Chondrocyte (in vitro differentiated cells): Measurements from ENCODE around the gene CCDC78. TPM values are rescaled to one million over a fixed set of nuclear protein-coding genes. Genes with fewer than 3 reads are reported as not detected.
"Not testable (repeated sequence)": the region's sequence is repeated elsewhere in the genome, so short reads cannot be mapped to it uniquely, and the experiment has no call there.

Source experiments
- DNase-seq: peaks from one replicate; pipeline ENCODE4 v3.0.0; 2021; ENCODE audit warnings: mixed read lengths, low spot score
- H3K27ac Mint-ChIP-seq: one replicate; pipeline ENCODE4 v1.8.0; 2021; ENCODE audit warnings: mild to moderate bottlenecking, moderate library complexity, mixed read lengths; ENCODE audit not compliant: unreplicated experiment
- H3K27me3 Mint-ChIP-seq: 2 replicates; pipeline ENCODE4 v1.8.0; 2021; ENCODE audit warnings: low read depth, mixed read lengths
- H3K36me3 Mint-ChIP-seq: 2 replicates; pipeline ENCODE4 v1.8.0; 2021; ENCODE audit warnings: low read depth, mixed read lengths
- H3K4me1 Mint-ChIP-seq: 2 replicates; pipeline ENCODE4 v1.8.0; 2021; ENCODE audit warnings: low read depth, mild to moderate bottlenecking, mixed read lengths
- H3K4me3 Mint-ChIP-seq: one replicate; pipeline ENCODE4 v1.8.0; 2021; ENCODE audit warnings: mild to moderate bottlenecking, moderate library complexity, mixed read lengths; ENCODE audit not compliant: unreplicated experiment
- H3K9me3 Mint-ChIP-seq: 2 replicates; pipeline ENCODE4 v1.8.0; 2021; ENCODE audit warnings: low read depth, mixed read lengths
- total RNA-seq: library from RNA; stranded (reverse); gene quantifications from 3 replicates; pipeline ENCODE4 v1.2.1, GENCODE V29; 2021
- TF ChIP-seq, protein P1 (sequence below): fragments of 200-600 bp; sonication (generic); IDR thresholded peaks from 2 replicates; pipeline ENCODE4 v1.5.0; 2021; ENCODE audit warnings: antibody characterized with exemption, mild to moderate bottlenecking, moderate library complexity

Gene CCDC78
- total RNA-seq, 1 donor from 2014 or later: 3.9 TPM

- Mint-ChIP-seq H3K36me3 (no peaks in the 10 kb centered on the region), H3K9me3 (peaks cover 5% of the 10 kb centered on the region), H3K27me3 (peaks cover 5% of the 10 kb centered on the region), H3K27ac (no peak overlapping the region), H3K4me3 (no peak overlapping the region), H3K4me1 (no peaks in the 10 kb centered on the region)
- no peak for DNase-seq
- TF ChIP-seq, protein P1, sequence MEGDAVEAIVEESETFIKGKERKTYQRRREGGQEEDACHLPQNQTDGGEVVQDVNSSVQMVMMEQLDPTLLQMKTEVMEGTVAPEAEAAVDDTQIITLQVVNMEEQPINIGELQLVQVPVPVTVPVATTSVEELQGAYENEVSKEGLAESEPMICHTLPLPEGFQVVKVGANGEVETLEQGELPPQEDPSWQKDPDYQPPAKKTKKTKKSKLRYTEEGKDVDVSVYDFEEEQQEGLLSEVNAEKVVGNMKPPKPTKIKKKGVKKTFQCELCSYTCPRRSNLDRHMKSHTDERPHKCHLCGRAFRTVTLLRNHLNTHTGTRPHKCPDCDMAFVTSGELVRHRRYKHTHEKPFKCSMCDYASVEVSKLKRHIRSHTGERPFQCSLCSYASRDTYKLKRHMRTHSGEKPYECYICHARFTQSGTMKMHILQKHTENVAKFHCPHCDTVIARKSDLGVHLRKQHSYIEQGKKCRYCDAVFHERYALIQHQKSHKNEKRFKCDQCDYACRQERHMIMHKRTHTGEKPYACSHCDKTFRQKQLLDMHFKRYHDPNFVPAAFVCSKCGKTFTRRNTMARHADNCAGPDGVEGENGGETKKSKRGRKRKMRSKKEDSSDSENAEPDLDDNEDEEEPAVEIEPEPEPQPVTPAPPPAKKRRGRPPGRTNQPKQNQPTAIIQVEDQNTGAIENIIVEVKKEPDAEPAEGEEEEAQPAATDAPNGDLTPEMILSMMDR: no peak
Measured at GRCh38 chr16:760065-760464, 33.8 kb upstream of the CCDC78 start.

- Mint-ChIP-seq H3K36me3 (no peaks in the 10 kb centered on the region), H3K4me1 (no peaks in the 10 kb centered on the region), H3K27me3 (peaks cover 5% of the 10 kb centered on the region), H3K9me3 (peaks cover 5% of the 10 kb centered on the region), H3K4me3 (no peak overlapping the region), H3K27ac (no peak overlapping the region)
- peak; percentile 82 for DNase-seq
- TF ChIP-seq, protein P1: no peak
Measured at GRCh38 chr16:759110-759910, 33.1 kb upstream of the CCDC78 start.

DNA sequence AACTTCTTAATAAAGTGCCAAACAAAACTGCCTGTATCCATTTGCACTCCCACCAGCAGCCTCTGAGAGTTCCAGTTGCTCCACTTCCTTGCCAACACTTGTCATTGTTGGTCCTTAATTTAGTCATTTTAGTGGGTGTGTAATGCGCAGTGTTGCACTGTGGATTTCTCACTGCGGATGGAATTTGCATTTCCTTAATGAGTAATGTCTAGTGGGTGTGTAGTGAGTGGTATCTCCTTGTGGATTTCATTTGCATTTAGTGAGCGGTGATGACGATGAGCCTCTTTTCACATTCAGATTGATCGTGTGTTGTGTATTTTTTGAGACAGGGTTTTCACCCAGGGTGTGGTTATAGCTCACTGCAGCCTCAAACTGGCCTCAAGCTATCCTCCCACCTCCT, 30.2 kb upstream of the CCDC78 start:
- Mint-ChIP-seq H3K9me3 (peaks cover 5% of the 10 kb centered on the region), H3K36me3 (no peaks in the 10 kb centered on the region), H3K27ac (no peak overlapping the region), H3K27me3 (peaks cover 10% of the 10 kb centered on the region), H3K4me3 (no peak overlapping the region), H3K4me1 (no peaks in the 10 kb centered on the region)
- TF ChIP-seq, protein P1: no peak
- no peak for DNase-seq

DNA sequence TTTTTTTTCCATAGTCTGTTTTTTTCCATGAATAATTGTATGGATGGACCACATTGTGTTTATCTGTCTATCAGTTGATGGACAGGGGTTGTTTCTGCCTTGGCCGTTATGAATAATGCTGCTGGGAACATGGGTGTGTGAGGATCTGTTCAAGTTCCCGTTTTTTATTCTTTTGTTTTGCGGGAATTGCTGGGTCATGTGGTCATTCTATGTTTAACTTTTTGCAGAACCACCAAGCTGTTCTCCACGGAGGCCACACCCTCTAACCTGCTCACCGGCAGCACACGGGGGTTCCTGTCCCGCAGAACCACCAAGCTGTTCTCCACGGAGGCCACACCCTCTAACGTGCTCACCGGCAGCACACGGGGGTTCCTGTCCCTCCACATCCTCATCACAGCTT, 28.4 kb upstream of the CCDC78 start:
- no peak for DNase-seq
- H3K36me3 Mint-ChIP-seq: no peaks in the 10 kb centered on the region
- no peaks in the 10 kb centered on the region for H3K4me1 Mint-ChIP-seq
- no peak overlapping the region for H3K27ac Mint-ChIP-seq
- H3K4me3 Mint-ChIP-seq: no peak overlapping the region
- peaks cover 13% of the 10 kb centered on the region for H3K27me3 Mint-ChIP-seq
- TF ChIP-seq, protein P1: no peak
- H3K9me3 Mint-ChIP-seq: peaks cover 5% of the 10 kb centered on the region

- H3K27ac Mint-ChIP-seq, H3K9me3 Mint-ChIP-seq, H3K4me3 Mint-ChIP-seq, H3K36me3 Mint-ChIP-seq, H3K4me1 Mint-ChIP-seq, DNase-seq: not testable (repeated sequence)
- peaks cover 13% of the 10 kb centered on the region for H3K27me3 Mint-ChIP-seq
Measured at GRCh38 chr16:754121-754607, 27.9 kb upstream of the CCDC78 start.

GRCh38 chr16:752007-752312, 25.7 kb upstream of the CCDC78 start:
- no peak overlapping the region for H3K4me3 Mint-ChIP-seq
- peaks cover 12% of the 10 kb centered on the region for H3K27me3 Mint-ChIP-seq
- TF ChIP-seq, protein P1: no peak
- DNase-seq: no peak
- peak overlapping the region; percentile 49 for H3K27ac Mint-ChIP-seq
- H3K4me1 Mint-ChIP-seq: peaks cover 8% of the 10 kb centered on the region
- peaks cover 5% of the 10 kb centered on the region for H3K9me3 Mint-ChIP-seq
- no peaks in the 10 kb centered on the region for H3K36me3 Mint-ChIP-seq
